GM12891 (cell line): ENCODE data around the gene LEKR1.

Experiments used
- POLR2A ChIP-seq: IDR thresholded peaks from 2 replicates; pipeline ENCODE4 v1.6.1; 2011; ENCODE audit warnings: low read depth, low read length, control low read depth
- SPI1 ChIP-seq: IDR thresholded peaks from 2 replicates; pipeline ENCODE4 v1.6.1; 2011; ENCODE audit warnings: low read depth, low read length, control low read depth
- TAF1 ChIP-seq: IDR thresholded peaks from 2 replicates; pipeline ENCODE4 v1.6.1; 2011; ENCODE audit warnings: low read depth, low read length, control low read depth

DNA sequence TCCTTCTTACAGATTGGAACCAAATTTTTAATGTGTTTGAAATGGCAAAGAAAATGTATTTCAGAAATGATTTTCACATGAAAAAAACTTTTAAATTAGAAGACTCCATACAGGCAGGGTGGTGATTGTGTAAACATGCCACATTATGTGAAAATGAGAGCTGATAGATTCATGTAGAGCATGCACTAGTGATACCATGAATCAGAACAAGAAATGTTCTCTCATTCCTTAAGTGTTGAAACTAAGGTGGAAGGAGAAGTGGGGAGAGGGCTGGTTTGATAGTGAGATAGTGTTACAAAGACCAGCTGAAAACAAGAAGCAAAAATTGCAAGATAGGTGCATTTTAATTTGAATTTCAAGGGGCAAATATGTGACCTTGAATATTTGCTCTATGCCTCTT is 233.5 kb downstream of the LEKR1 start:
- TF ChIP-seq SPI1: peak; percentile 93
- TF ChIP-seq POLR2A: no peak
- TF ChIP-seq TAF1: no peak
